ENCODE measurements around the gene AUTS2.

GRCh38 chr7:70694971-70695794 is 1096.9 kb downstream of the AUTS2 start:
- TF ChIP-seq EZH2 (IDR thresholded peaks at IDR 0.05; ENCODE audit: insufficient read depth, poor library complexity, severe bottlenecking) (no peak), EZH2phosphoT487 (IDR thresholded peaks at IDR 0.05; ENCODE audit: insufficient read depth, low read depth) (no peak)

Measured in GM23248 (cell line).